ENCODE measurements around the gene IKBIP.
"Not testable (repeated sequence)": the region's sequence is repeated elsewhere in the genome, so short reads cannot be mapped to it uniquely, and the experiment has no call there.

The IKBIP gene

GRCh38 chr12:98639491-98639890 is 5.1 kb downstream of the IKBIP start:
- in situ Hi-C loops (cut with MboI; ENCODE audit: low pct_unique_long_range_greater_than_20kb, low sequenced_read_pairs) = no loop called here
- DNase-seq = no peak

- in situ Hi-C loops (cut with MboI; ENCODE audit: low pct_unique_long_range_greater_than_20kb, low sequenced_read_pairs) = no loop called here
- DNase-seq = no peak
These were observed 6.6 kb downstream of the IKBIP start for GRCh38 chr12:98638009-98638408.

- DNase-seq = no peak
- in situ Hi-C loops (cut with MboI; ENCODE audit: low pct_unique_long_range_greater_than_20kb, low sequenced_read_pairs) = no loop called here
These were observed 7.5 kb downstream of the IKBIP start for GRCh38 chr12:98637068-98637467.

GRCh38 chr12:98635657-98636323 is 8.8 kb downstream of the IKBIP start:
- in situ Hi-C loops (cut with MboI; ENCODE audit: low pct_unique_long_range_greater_than_20kb, low sequenced_read_pairs) = no loop called here
- no peak for DNase-seq

DNA sequence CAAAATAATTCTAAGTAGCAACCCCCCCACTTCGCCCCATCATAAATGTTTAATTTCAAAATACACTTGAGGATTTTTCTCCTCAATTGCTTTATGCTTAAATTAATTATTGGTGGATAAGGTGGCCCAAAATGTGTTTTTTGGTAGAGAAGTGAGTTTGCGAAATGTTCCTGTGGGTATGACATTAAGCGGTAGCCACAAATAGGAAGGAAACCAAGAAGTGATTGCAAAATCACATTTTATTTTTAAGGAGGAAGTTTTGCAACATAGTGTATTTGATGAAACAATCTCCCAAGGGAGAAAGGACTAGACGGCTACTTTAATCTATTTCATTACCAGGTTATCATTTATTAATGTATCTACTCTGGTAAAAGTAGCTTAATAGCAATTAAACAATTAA is 25.6 kb downstream of the IKBIP start:
- peak; percentile 64 for DNase-seq
- in situ Hi-C loops (cut with MboI; ENCODE audit: low pct_unique_long_range_greater_than_20kb, low sequenced_read_pairs) = no loop called here

DNA sequence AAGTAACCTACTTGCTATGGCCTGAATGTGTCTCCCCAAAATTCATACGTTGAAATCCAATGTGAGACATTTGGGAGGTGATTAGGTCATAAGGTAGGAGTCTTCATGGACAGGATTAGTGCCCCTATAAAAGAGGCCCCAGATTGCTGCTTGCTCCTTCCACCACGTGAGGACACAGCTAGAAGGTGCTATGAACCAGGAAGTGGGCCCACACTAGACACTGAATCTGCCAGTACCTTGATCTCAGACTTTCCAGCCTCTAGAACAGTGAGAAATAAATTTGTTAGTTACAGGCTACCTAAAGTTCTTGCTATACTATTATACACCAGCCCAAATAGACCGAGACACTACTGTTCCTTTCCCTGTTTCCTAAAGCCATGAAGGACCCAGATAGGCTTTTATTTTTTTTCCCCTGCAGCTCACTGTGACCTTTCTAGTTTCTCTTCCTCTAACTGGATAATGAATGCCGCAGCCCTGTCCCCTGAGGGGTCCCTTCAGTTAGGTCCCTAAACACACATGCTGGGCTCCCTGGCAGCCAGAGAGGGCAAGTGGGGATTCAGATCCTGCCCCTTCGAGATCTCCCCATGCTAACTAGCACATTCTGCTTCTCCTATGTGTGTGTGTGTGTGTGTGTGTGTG is 31.8 kb downstream of the IKBIP start:
- peak; percentile 63 for DNase-seq
- in situ Hi-C loops (cut with MboI; ENCODE audit: low pct_unique_long_range_greater_than_20kb, low sequenced_read_pairs) = no loop called here

GRCh38 chr12:98610596-98610995 is 34.0 kb downstream of the IKBIP start:
- no peak for DNase-seq
- in situ Hi-C loops (cut with MboI; ENCODE audit: low pct_unique_long_range_greater_than_20kb, low sequenced_read_pairs) = no loop called here

GRCh38 chr12:98606359-98606988 is 38.1 kb downstream of the IKBIP start:
- DNase-seq = no peak
- in situ Hi-C loops (cut with MboI; ENCODE audit: low pct_unique_long_range_greater_than_20kb, low sequenced_read_pairs) = no loop called here

GRCh38 chr12:98601924-98602323 is 42.7 kb downstream of the IKBIP start:
- DNase-seq = no peak
- in situ Hi-C loops (cut with MboI; ENCODE audit: low pct_unique_long_range_greater_than_20kb, low sequenced_read_pairs) = no loop called here

DNA sequence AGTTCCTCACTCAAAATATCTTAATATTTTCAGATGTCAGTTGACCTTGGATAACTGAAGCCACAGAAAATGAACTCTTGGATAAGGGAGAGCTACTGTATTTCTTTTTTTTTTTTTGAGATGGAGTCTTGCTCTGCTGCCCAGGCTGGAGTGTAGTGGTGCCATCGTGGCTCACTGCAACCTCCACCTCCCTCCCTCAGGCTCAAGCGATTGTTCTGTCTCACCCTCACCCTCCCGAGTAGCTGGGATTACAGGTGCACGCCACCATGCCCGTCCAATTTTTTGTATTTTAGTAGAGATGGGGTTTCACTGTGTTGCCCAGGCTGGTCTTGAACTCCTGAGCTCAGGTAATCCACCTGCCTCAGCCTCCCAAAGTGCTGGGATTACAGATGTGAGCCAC is 47.3 kb downstream of the IKBIP start:
- DNase-seq; in situ Hi-C loops (cut with MboI; ENCODE audit: low pct_unique_long_range_greater_than_20kb, low sequenced_read_pairs): not testable (repeated sequence)

- DNase-seq = no peak
- in situ Hi-C loops (cut with MboI; ENCODE audit: low pct_unique_long_range_greater_than_20kb, low sequenced_read_pairs) = no loop called here
These were observed 49.2 kb downstream of the IKBIP start for GRCh38 chr12:98595243-98595988.

- in situ Hi-C loops (cut with MboI; ENCODE audit: low pct_unique_long_range_greater_than_20kb, low sequenced_read_pairs) = no loop called here
- DNase-seq = no peak
These were observed 50.3 kb downstream of the IKBIP start for GRCh38 chr12:98594050-98594835.

GRCh38 chr12:98593351-98594049 is 51.1 kb downstream of the IKBIP start, which contains the start of gene SLC25A3:
TSS of gene SLC25A3 (plus strand) at chr12:98593686. CDS start at chr12:98593979, 293 bp downstream.
- in situ Hi-C loops (cut with MboI; ENCODE audit: low pct_unique_long_range_greater_than_20kb, low sequenced_read_pairs) = no loop called here
- DNase-seq = peak; percentile 97

DNA sequence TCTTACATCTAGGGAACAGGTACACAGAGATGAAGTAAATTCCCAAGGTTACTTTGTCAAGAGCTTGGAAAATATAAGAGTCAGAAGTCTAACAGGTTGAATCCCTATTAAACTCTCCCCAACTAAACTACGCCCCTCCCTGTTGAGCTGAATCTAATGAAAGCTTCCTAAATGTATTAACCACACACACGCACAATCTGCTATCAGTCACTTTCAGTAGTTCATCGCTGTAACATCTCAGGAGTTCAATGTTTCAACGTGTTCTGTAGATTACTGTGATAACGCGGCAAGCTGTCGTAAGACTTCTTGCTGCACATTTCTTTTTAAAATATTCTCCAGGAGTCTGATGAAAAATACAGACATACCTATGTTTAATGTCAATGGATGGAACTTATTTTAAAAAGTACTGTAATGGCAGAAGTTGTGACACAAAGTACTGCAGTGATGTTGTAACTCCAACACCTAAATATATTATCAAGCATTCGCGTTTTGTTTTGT is 51.7 kb downstream of the IKBIP start:
- in situ Hi-C loops (cut with MboI; ENCODE audit: low pct_unique_long_range_greater_than_20kb, low sequenced_read_pairs) = no loop called here
- no peak for DNase-seq

DNA sequence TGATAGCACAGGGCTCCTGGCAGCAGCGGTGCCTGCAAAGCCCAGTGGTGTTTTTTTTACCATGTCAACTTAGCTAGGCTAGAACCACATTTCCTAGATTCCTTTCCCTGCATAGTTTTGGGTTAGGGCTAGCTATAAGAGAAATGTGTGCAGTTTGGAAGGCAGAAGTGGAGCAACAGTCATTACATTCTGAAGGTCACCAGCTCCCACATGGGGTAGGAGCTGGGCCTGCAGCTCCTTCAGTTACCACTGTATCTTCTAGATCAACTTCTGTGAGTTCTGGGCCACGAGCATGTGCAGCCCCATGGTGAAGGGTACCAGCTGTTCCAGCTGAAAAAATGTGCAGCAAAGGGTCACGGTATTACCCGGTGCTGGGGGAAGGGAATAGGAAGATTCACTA is 53.4 kb downstream of the IKBIP start:
- no peak for DNase-seq
- in situ Hi-C loops (cut with MboI; ENCODE audit: low pct_unique_long_range_greater_than_20kb, low sequenced_read_pairs) = no loop called here

DNA sequence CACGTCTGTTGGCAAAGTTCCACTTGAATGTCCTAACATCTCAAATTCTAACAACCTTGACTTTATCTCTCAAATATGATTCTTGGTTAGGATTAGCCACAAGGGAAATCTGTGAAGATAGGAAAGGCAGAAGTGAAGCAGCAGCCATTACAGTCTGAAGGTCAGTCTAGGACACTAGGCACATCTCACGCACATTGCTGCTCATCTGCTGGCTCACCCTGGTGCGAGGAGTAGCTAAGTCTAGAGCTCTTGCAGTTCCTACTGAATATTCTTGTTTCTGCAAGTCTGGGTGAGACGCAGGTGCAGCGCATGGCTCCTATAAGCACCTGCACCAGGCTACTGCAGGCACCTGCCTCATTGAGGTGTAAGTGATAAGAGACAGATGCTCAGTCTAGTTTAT is 57.5 kb downstream of the IKBIP start:
- DNase-seq = no peak
- in situ Hi-C loops (cut with MboI; ENCODE audit: low pct_unique_long_range_greater_than_20kb, low sequenced_read_pairs) = no loop called here

- in situ Hi-C loops (cut with MboI; ENCODE audit: low pct_unique_long_range_greater_than_20kb, low sequenced_read_pairs) = no loop called here
- no peak for DNase-seq
These were observed 62.5 kb downstream of the IKBIP start for GRCh38 chr12:98582093-98582492.

- in situ Hi-C loops (cut with MboI; ENCODE audit: low pct_unique_long_range_greater_than_20kb, low sequenced_read_pairs) = no loop called here
- DNase-seq = no peak
These were observed 63.5 kb downstream of the IKBIP start for GRCh38 chr12:98581101-98581500.
